GM21423 (cell line): Measurements from ENCODE around the gene REEP3.
A peak's percentile ranks its signal among the peaks of the same experiment; 100 is the strongest.
"Not testable (repeated sequence)": the region's sequence is repeated elsewhere in the genome, so short reads cannot be mapped to it uniquely, and the experiment has no call there.

Source experiments
- ATAC-seq: cut with Tn5 transposase; IDR thresholded peaks from one replicate; pipeline ENCODE4 v1.9.1; 2021; ENCODE audit warnings: mild to moderate bottlenecking, moderate library complexity; ENCODE audit not compliant: unreplicated experiment

Gene REEP3

GRCh38 chr10:63547628-63548360 is 26.6 kb downstream of the REEP3 start:
- no peak for ATAC-seq

- ATAC-seq: no peak
These were observed 27.7 kb downstream of the REEP3 start for GRCh38 chr10:63548860-63549259.

GRCh38 chr10:63549810-63550209 is 28.6 kb downstream of the REEP3 start:
- ATAC-seq: no peak

- no peak for ATAC-seq
These were observed 31.8 kb downstream of the REEP3 start for GRCh38 chr10:63553031-63553430.

- ATAC-seq: no peak
These were observed 32.3 kb downstream of the REEP3 start for GRCh38 chr10:63553473-63553872.

- ATAC-seq: peak; percentile 98
These were observed 33.5 kb downstream of the REEP3 start for GRCh38 chr10:63554657-63555056.

GRCh38 chr10:63555330-63555729 is 34.1 kb downstream of the REEP3 start:
- no peak for ATAC-seq

GRCh38 chr10:63558132-63558784 is 37.1 kb downstream of the REEP3 start:
- ATAC-seq: no peak

- no peak for ATAC-seq
These were observed 40.1 kb downstream of the REEP3 start for GRCh38 chr10:63561341-63561740.

- no peak for ATAC-seq
These were observed 41.2 kb downstream of the REEP3 start for GRCh38 chr10:63562391-63562790.

- no peak for ATAC-seq
These were observed 41.7 kb downstream of the REEP3 start for GRCh38 chr10:63562857-63563256.

GRCh38 chr10:63563623-63564022 is 42.4 kb downstream of the REEP3 start:
- ATAC-seq: no peak

GRCh38 chr10:63564731-63565130 is 43.5 kb downstream of the REEP3 start:
- not testable (repeated sequence) for ATAC-seq

- ATAC-seq: no peak
These were observed 52.0 kb downstream of the REEP3 start for GRCh38 chr10:63573068-63573697.

- no peak for ATAC-seq
These were observed 52.8 kb downstream of the REEP3 start for GRCh38 chr10:63574011-63574410.

- no peak for ATAC-seq
These were observed 55.3 kb downstream of the REEP3 start for GRCh38 chr10:63576501-63576900.

GRCh38 chr10:63578501-63578900 is 57.3 kb downstream of the REEP3 start:
- ATAC-seq: no peak

- ATAC-seq: no peak
These were observed 58.3 kb downstream of the REEP3 start for GRCh38 chr10:63579371-63580014.

- ATAC-seq: no peak
These were observed 61.5 kb downstream of the REEP3 start for GRCh38 chr10:63582690-63583089.

GRCh38 chr10:63583397-63583796 is 62.2 kb downstream of the REEP3 start:
- ATAC-seq: no peak

GRCh38 chr10:63583909-63584724 is 62.9 kb downstream of the REEP3 start:
- ATAC-seq: no peak
